GM12875 (cell line): ENCODE measurements around the gene ST3GAL3.

Experiments used
- H3K4me3 ChIP-seq: one replicate; pipeline ENCODE4 v1.5.1; 2011; ENCODE audit warnings: low read depth, low read length, control low read depth
- TF ChIP-seq, protein P1 (sequence below): IDR thresholded peaks from 2 replicates; pipeline ENCODE4 v1.5.1; 2011; ENCODE audit warnings: low read depth, mild to moderate bottlenecking, control low read depth, inconsistent platforms, low read length, moderate library complexity, borderline replicate concordance; ENCODE audit not compliant: insufficient read depth

ST3GAL3 gene

DNA sequence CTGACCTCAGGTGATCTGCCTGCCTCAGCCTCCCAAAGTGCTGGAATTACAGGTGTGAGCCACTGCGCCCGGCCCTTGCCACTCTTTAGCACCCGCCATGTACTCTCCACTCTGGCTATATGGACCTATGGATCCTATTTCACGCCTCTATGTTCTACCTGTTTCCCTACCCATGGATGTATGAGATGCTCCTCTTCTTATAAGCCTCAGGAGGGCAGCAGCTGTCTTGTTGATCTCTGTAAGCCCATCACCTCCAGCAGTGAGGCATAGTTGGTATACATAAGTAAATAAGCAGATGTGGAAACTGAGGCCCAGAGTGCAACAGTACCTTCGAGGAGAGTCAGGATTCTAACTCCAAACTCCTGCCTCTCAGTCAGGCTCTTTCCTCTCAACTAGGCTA is 201.5 kb downstream of the ST3GAL3 start:
- H3K4me3 ChIP-seq: no peak overlapping the region
- TF ChIP-seq, protein P1, sequence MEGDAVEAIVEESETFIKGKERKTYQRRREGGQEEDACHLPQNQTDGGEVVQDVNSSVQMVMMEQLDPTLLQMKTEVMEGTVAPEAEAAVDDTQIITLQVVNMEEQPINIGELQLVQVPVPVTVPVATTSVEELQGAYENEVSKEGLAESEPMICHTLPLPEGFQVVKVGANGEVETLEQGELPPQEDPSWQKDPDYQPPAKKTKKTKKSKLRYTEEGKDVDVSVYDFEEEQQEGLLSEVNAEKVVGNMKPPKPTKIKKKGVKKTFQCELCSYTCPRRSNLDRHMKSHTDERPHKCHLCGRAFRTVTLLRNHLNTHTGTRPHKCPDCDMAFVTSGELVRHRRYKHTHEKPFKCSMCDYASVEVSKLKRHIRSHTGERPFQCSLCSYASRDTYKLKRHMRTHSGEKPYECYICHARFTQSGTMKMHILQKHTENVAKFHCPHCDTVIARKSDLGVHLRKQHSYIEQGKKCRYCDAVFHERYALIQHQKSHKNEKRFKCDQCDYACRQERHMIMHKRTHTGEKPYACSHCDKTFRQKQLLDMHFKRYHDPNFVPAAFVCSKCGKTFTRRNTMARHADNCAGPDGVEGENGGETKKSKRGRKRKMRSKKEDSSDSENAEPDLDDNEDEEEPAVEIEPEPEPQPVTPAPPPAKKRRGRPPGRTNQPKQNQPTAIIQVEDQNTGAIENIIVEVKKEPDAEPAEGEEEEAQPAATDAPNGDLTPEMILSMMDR: no peak

DNA sequence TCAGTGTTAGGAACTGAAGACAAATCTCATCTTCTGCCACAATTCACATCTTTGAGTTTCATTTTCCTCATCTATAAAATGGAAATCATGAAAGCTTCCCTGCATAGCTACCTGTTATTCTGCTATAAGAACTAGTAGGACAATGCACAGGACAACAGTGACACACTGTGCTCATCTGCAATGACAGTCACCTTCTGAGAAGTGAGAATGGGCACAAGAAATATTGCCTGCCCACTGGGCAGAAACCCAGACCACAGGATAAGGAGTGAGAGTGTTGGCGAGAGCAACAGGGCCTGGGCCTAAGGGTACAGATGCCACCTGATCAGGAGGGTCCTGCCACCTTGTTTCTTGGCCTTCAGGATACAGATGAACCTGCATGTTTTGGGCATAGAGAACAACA is 203.0 kb downstream of the ST3GAL3 start:
- TF ChIP-seq, protein P1: no peak
- H3K4me3 ChIP-seq: no peak overlapping the region

DNA sequence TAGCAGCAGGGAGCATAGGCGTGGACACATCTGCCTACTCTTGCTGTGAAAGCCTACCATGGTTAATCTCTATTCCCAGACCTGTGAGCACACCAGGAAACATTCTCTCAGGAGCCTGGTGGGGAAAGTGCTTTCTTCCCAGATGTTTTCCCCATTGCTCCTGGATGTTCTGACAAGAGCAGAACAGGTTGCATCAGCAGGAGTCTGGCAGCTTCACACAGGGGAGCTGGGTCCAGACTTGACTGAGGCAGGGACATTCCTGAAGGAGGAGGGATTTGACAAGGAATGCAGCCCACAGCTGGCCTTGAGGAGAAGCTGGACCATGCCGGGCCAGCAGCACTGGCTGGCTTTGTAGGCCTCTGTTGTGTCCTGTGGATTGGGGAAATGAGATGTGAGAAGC is 205.3 kb downstream of the ST3GAL3 start:
- no peak overlapping the region for H3K4me3 ChIP-seq
- TF ChIP-seq, protein P1: no peak

DNA sequence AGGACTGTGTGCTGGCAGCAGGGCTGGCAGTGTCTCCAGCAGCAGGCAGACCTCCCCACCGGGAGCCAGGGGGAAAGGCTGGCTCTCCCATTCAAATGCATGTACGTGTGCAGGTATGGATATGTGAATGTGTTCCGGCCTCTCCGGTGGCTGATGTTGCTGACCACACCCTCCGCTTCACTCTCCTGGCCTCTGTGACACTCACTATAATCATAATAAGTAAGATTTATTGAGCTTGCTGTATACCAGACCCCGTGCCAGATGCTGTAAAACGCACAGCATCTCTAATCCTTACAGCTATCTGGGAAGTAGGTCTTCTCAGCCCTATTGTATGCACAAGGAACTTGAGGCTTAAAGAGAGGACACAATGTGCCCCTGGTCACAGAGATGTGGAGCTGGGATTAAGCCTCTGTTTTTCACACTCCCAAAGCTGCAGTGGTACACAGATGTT is 205.7 kb downstream of the ST3GAL3 start:
- TF ChIP-seq, protein P1: no peak

DNA sequence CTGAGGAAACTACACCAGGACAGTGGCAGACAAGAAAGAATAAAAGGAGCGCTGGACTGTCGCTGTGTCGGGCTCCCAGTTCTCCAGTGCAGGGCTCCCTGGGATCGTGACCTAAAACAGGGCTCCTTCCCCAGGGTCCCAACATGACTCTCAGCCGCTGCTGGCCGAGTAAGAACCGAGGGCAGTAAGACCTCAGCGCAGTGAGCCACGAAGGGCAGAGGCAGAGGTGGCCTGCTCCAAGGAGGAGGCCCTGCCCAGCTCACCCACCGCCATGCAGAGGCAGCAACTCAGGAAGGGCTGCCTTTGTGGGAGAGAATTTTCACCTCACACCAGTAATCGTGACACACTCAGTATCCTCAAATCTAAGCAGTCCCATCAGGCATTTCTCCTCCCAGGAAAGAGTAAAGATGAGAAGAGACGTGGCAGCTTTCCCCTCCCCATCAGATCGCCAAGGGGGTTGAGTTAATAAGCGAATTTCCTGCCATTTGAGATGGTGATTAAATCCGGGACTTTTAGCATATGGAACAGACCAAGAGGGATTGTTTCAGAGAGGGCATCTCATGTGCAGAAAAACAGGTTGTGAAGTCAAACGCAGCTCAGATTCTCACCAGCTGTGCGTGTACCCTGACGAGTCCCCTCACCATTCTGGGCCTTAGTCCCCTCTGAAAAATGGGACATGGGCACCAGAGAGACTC is 206.5 kb downstream of the ST3GAL3 start:
- TF ChIP-seq, protein P1: no peak
- H3K4me3 ChIP-seq: no peak overlapping the region

More for the DNA sequence above, 205.7 kb downstream of the ST3GAL3 start:
- H3K4me3 ChIP-seq: no peak overlapping the region

DNA sequence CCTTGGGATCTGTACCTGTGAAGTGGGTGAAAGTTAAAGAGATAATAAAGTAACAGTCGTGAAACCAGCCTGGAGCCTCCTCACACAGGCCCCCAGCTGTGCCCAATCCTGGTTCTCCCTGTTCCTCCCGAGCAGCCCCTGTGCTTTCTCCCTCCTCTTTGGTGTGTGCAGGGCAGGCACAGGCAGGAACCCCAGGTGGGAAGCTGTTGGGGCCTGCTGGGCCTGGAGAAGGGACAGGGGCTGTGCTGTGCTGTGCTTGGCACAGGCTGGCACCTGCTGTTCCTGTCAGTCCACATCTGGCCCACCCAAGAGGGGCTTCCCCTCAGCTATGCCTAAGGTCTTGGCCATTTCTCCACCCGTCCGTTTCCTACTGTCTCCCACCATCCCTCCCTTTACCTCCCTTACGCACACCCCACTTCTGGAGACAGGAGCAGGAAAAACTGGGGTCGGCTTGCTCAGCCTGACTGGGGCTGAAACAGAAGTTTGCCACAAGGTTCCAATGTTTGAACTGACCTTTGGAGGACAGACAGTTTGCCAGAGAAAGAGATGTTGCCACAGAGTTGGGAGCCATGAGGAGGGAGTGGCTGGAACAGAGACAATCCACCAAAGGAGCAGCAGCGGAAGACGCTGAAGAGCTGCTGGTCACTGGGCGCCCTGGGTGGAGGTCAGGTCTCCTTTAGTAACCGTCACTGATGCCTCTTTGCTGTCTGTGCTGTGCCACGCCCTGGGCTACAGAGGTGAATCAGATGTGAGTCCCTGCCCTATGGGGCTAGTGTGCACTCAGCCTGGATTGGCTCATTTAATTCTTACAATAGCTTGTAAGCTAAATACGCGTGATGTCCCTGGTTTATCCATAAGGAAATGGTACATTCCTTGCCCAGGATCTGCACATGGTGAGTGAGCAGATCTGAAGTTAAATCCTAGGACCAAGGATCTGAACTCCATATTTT is 207.5 kb downstream of the ST3GAL3 start:
- TF ChIP-seq, protein P1: no peak
- H3K4me3 ChIP-seq: no peak overlapping the region
